ENCODE data around the gene LMO1. TPM values are rescaled to one million over a fixed set of nuclear protein-coding genes. Genes with fewer than 3 reads are reported as not detected.
A peak's percentile ranks its signal among the peaks of the same experiment; 100 is the strongest.

The LMO1 gene
- total and polyA plus RNA-seq, 2 of the 13 experiments (the other 11 are each of a cell fraction or from before 2014, with no cell fraction given): not detected

DNA sequence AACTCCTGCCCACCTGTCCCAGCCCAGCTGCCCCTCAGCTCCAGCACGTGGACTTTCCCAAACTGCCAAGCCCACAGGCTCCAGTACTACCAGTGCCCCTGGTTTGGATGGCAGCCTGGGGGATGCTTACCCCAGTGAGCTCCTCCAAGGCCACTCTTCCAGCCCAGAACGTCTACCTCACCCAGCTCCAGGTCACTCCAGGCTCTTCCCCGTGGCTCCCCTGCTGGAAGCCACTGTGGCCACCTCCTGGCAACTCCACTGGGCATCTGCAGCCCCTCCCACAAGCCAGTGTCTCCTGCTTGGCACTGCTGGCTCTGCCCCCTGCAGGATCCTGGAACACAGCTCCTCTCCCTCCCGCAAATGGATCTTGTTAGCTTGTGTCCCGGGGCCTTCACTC is 29.3 kb downstream of the LMO1 start:
- POLR2A ChIA-PET: no interaction called here
- Histone ChIP-seq H3K36me3 (replicated peaks in 1 of 2; ENCODE audit: control insufficient read depth in 1 of 2, insufficient read depth in 2 of 2, low read length in 2 of 2) (no peaks in the 10 kb centered on the region), H3K27me3 (ENCODE audit: control insufficient read depth in 1 of 2, insufficient read depth in 2 of 2, low read length in 2 of 2) (peaks cover 1 to 12% of the 10 kb centered on the region in 2 experiments; a peak in 2 of 5 replicates), H3K4me2 (ENCODE audit: low read depth, low read length) (no peak overlapping the region), H3K9ac (ENCODE audit: insufficient read depth, low read depth, low read length) (no peak overlapping the region), H3K27ac (ENCODE audit: extremely low read length, insufficient read depth, low read length) (no peak overlapping the region), H2AFZ (ENCODE audit: low read length) (no peak overlapping the region), H3K4me3 (replicated peaks in 1 of 3; ENCODE audit: insufficient read depth in 1 of 3, low read depth in 2 of 3, low read length in 3 of 3) (no peak overlapping the region), H3K9me3 (ENCODE audit: low read length) (no peaks in the 10 kb centered on the region), H4K20me1 (ENCODE audit: insufficient read depth, low read length) (no peaks in the 10 kb centered on the region), H3K4me1 (ENCODE audit: insufficient read depth, low read length) (no peaks in the 10 kb centered on the region), H3K79me2 (ENCODE audit: insufficient read depth, low read length) (no peaks in the 10 kb centered on the region)
- ATAC-seq (peak; percentile 39; the same call in 2 of the 3 replicates), DNase-seq (ENCODE audit: low spot score) (no peak), FAIRE-seq (no peak)
- CTCF ChIA-PET (ENCODE audit: low intra/inter-chr PET ratio, low total read pairs): no interaction called here
- 0% methylated on average over 3 of the region's 5 CpGs for WGBS (ENCODE audit: low lambda C conversion rate)
- no TSS peak for BruUV-seq (replicated peaks)
- TF ChIP-seq ZNF703 (CRISPR knock-in tag; IDR thresholded peaks at IDR 0.05; ENCODE audit: borderline replicate concordance) (no peak), HDAC2 (CRISPR knock-in tag; IDR thresholded peaks at IDR 0.05) (no peak), RXRA (CRISPR knock-in tag; IDR thresholded peaks at IDR 0.05) (no peak), SMAD3 (CRISPR knock-in tag; IDR thresholded peaks at IDR 0.05) (no peak), MXI1 (IDR thresholded peaks at IDR 0.05; ENCODE audit: borderline replicate concordance, low read depth, low read length) (no peak), ZNF354B (CRISPR knock-in tag; IDR thresholded peaks at IDR 0.05) (no peak), ARHGAP35 (CRISPR knock-in tag; IDR thresholded peaks at IDR 0.05; ENCODE audit: borderline replicate concordance) (no peak)
- TF ChIP-seq, protein P1, sequence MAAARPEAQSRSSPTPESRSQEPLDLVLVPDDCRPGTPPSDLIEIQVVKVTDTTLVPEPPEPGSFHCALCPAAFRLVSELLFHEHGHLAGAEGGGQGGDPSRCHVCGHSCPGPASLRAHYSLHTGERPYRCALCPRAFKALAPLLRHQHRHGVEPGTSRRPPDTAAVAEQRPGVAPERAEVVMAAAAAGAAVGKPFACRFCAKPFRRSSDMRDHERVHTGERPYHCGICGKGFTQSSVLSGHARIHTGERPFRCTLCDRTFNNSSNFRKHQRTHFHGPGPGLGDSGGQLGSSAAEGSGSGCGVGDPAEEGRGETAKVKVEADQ (CRISPR knock-in tag; IDR thresholded peaks at IDR 0.05; ENCODE audit: borderline replicate concordance): no peak
- TF ChIP-seq, protein P2, sequence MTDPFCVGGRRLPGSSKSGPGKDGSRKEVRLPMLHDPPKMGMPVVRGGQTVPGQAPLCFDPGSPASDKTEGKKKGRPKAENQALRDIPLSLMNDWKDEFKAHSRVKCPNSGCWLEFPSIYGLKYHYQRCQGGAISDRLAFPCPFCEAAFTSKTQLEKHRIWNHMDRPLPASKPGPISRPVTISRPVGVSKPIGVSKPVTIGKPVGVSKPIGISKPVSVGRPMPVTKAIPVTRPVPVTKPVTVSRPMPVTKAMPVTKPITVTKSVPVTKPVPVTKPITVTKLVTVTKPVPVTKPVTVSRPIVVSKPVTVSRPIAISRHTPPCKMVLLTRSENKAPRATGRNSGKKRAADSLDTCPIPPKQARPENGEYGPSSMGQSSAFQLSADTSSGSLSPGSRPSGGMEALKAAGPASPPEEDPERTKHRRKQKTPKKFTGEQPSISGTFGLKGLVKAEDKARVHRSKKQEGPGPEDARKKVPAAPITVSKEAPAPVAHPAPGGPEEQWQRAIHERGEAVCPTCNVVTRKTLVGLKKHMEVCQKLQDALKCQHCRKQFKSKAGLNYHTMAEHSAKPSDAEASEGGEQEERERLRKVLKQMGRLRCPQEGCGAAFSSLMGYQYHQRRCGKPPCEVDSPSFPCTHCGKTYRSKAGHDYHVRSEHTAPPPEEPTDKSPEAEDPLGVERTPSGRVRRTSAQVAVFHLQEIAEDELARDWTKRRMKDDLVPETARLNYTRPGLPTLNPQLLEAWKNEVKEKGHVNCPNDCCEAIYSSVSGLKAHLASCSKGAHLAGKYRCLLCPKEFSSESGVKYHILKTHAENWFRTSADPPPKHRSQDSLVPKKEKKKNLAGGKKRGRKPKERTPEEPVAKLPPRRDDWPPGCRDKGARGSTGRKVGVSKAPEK (CRISPR knock-in tag; IDR thresholded peaks at IDR 0.05; ENCODE audit: borderline replicate concordance): no peak
- intact Hi-C loops (cut with micrococcal nuclease; ENCODE audit: unreplicated experiment): no loop called here
- in situ Hi-C loops (cut with HindIII; ENCODE audit: extremely low pct_ligation_motif_present, low pct_unique_long_range_greater_than_20kb): no loop called here

Measured in HepG2 (cell line).